Esophagus squamous epithelium (tissue), 4 donors: ENCODE measurements around the gene PDILT.

ENCODE experiments used
- CTCF ChIP-seq, 6 experiments: fragments of 450-650 bp in 4 of 6; fragments of 200-600 bp in 2 of 6; sonication (generic) in 2 of 6; IDR thresholded peaks; one replicate each; pipeline ENCODE4 v1.5.1; 2016 to 2019; ENCODE audit warnings: antibody characterized with exemption in 6 of 6, mild to moderate bottlenecking in 4 of 6, moderate library complexity in 4 of 6
- POLR2A ChIP-seq, 4 donors: fragments of 450-650 bp; IDR thresholded peaks; one replicate each; pipeline ENCODE4 v1.6.1; 2017; ENCODE audit warnings: antibody characterized with exemption in 4 of 4, mild to moderate bottlenecking in 4 of 4, moderate library complexity in 3 of 4

- TF ChIP-seq POLR2A (IDR thresholded peaks at IDR 0.05) (no peak), CTCF (IDR thresholded peaks at IDR 0.05) (no peak)
These were observed 6.5 kb upstream of the PDILT start for GRCh38 chr16:20411055-20411454.
